ENCODE measurements around the gene PLBD2. TPM values are rescaled to one million over a fixed set of nuclear protein-coding genes. Genes with fewer than 3 reads are reported as not detected.

Gene PLBD2
- total RNA-seq, 2 donors from 2014 or later, result 38.2 to 43.0 TPM

GRCh38 chr12:113317122-113317521 lies 41.3 kb upstream of the PLBD2 start:
- H3K4me3 ChIP-seq, result no peak overlapping the region
- no peak for DNase-seq (ENCODE audit: low spot score)
- no peaks in the 10 kb centered on the region for H3K27me3 ChIP-seq
- H3K4me1 ChIP-seq, result no peaks in the 10 kb centered on the region
- H3K9me3 ChIP-seq, result no peaks in the 10 kb centered on the region
- no peak for TF ChIP-seq CTCF (IDR thresholded peaks at IDR 0.05)
- H3K27ac ChIP-seq, result no peak overlapping the region
- peaks cover 44% of the 10 kb centered on the region for H3K36me3 ChIP-seq

GRCh38 chr12:113318046-113318656 lies 40.2 kb upstream of the PLBD2 start:
- no peak for DNase-seq (ENCODE audit: low spot score)
- no peak overlapping the region for H3K4me3 ChIP-seq
- H3K9me3 ChIP-seq, result no peaks in the 10 kb centered on the region
- H3K27me3 ChIP-seq, result no peaks in the 10 kb centered on the region
- H3K27ac ChIP-seq, result no peak overlapping the region
- no peaks in the 10 kb centered on the region for H3K4me1 ChIP-seq
- H3K36me3 ChIP-seq, result peaks cover 44% of the 10 kb centered on the region
- TF ChIP-seq CTCF (IDR thresholded peaks at IDR 0.05), result no peak

GRCh38 chr12:113318900-113319628 lies 39.3 kb upstream of the PLBD2 start:
- Histone ChIP-seq H3K9me3 (no peaks in the 10 kb centered on the region), H3K36me3 (peaks cover 44% of the 10 kb centered on the region), H3K27ac (no peak overlapping the region), H3K4me1 (no peaks in the 10 kb centered on the region), H3K27me3 (no peaks in the 10 kb centered on the region), H3K4me3 (no peak overlapping the region)
- DNase-seq (ENCODE audit: low spot score), result no peak
- TF ChIP-seq CTCF (IDR thresholded peaks at IDR 0.05), result no peak

GRCh38 chr12:113320401-113320800 lies 38.0 kb upstream of the PLBD2 start:
- no peak for TF ChIP-seq CTCF (IDR thresholded peaks at IDR 0.05)

GRCh38 chr12:113322343-113322742 lies 36.0 kb upstream of the PLBD2 start:
- Histone ChIP-seq H3K4me1 (peaks cover 0 to 13% of the 10 kb centered on the region in 2 donors), H3K9me3 (no peaks in the 10 kb centered on the region), H3K36me3 (peaks cover 36% of the 10 kb centered on the region), H3K27me3 (no peaks in the 10 kb centered on the region), H3K27ac (no peak overlapping the region), H3K4me3 (no peak overlapping the region)
- no peak for TF ChIP-seq CTCF (IDR thresholded peaks at IDR 0.05)
- no peak for DNase-seq (ENCODE audit: low spot score)

More at GRCh38 chr12:113320401-113320800, 38.0 kb upstream of the PLBD2 start:
- DNase-seq (ENCODE audit: low spot score), result no peak
- H3K4me3 ChIP-seq, result no peak overlapping the region
- no peaks in the 10 kb centered on the region for H3K9me3 ChIP-seq
- H3K27ac ChIP-seq, result no peak overlapping the region
- no peaks in the 10 kb centered on the region for H3K4me1 ChIP-seq
- peaks cover 42% of the 10 kb centered on the region for H3K36me3 ChIP-seq
- H3K27me3 ChIP-seq, result no peaks in the 10 kb centered on the region

Data from right atrium auricular region (tissue), 2 donors.